Measurements from ENCODE around the gene C10orf90. TPM values are rescaled to one million over a fixed set of nuclear protein-coding genes. Genes with fewer than 3 reads are reported as not detected.

The C10orf90 gene
- total and polyA plus RNA-seq, 2 of the 8 experiments (the other 6 are each of a cell fraction or from before 2014, with no cell fraction given): 0.21 TPM; not detected in 1

GRCh38 chr10:126651467-126651866 lies 19.0 kb downstream of the C10orf90 start:
- WGBS, 2 experiments (ENCODE audit: extremely low coverage in 1 of 2, insufficient coverage in 1 of 2, insufficient read length in 1 of 2, insufficient replicate concordance in 2 of 2, low coverage in 1 of 2, low lambda C conversion rate in 2 of 2, missing lambda C conversion rate in 1 of 2): 94% methylated on average over 3 of the region's 3 CpGs; no CpG with 5 or more reads in 1 of the 2 experiments
- no peak overlapping the region for H3K14ac ChIP-seq (ENCODE audit: insufficient read length)
- no peak overlapping the region for H2BK120ac ChIP-seq (replicated peaks; ENCODE audit: low read depth, low read length)
- no peak overlapping the region for H3K4ac ChIP-seq (replicated peaks; ENCODE audit: insufficient read length, low read depth, low read length)
- no peak overlapping the region for H2BK20ac ChIP-seq (ENCODE audit: low read length)
- H4K20me1 ChIP-seq (replicated peaks in 1 of 2; ENCODE audit: control insufficient read depth in 1 of 2, insufficient read depth in 2 of 2, low read length in 2 of 2): no peaks in the 10 kb centered on the region
- no peak overlapping the region for H2AFZ ChIP-seq (ENCODE audit: low read length)
- no peak overlapping the region for H3K23ac ChIP-seq (ENCODE audit: insufficient read length)
- CTCF ChIA-PET (ENCODE audit: partially characterized antibody): interaction anchor here (0.9 to 1.0 kb wide), 2 partner anchors 16 to 98 kb away, joined by 3 read pairs; no protein-coding TSS in a partner anchor
- POLR2A ChIA-PET (ENCODE audit: partially characterized antibody): no interaction called here
- DNase-seq (ENCODE audit: low read depth in 1 of 2, low spot score in 2 of 2): no peak
- no peak overlapping the region for H2BK12ac ChIP-seq (ENCODE audit: low read depth, low read length)
- H4K5ac ChIP-seq (ENCODE audit: insufficient read length, low read depth, low read length): no peak overlapping the region
- H3K56ac ChIP-seq (replicated peaks; ENCODE audit: insufficient read length, low read depth, low read length): no peak overlapping the region
- H4K91ac ChIP-seq (replicated peaks; ENCODE audit: insufficient read length, low read length): no peak overlapping the region
- H3K79me1 ChIP-seq (ENCODE audit: low read depth, low read length): no peaks in the 10 kb centered on the region
- H2AK5ac ChIP-seq (ENCODE audit: low read depth, low read length): no peak overlapping the region
- FAIRE-seq: no peak
- H3K23me2 ChIP-seq (ENCODE audit: low read depth, low read length): no peaks in the 10 kb centered on the region; the same call in 1 of the 2 replicates
- H3K36me3 ChIP-seq (ENCODE audit: control insufficient read depth in 2 of 4, insufficient read depth in 4 of 4, low read length in 3 of 4): no peaks in the 10 kb centered on the region
- no peak overlapping the region for H4K8ac ChIP-seq (ENCODE audit: extremely low read depth, insufficient read depth, low read length)
- H3K18ac ChIP-seq (ENCODE audit: extremely low read depth, low read length): no peak overlapping the region
- H3K79me2 ChIP-seq (ENCODE audit: control insufficient read depth in 1 of 2, insufficient read depth in 2 of 2, low read length in 2 of 2): no peaks in the 10 kb centered on the region
- H2BK5ac ChIP-seq (ENCODE audit: low read depth, low read length): no peak overlapping the region
- no peaks in the 10 kb centered on the region for H3K9me3 ChIP-seq (ENCODE audit: insufficient read depth in 2 of 2, low read depth in 1 of 2, low read length in 1 of 2)
- H3K4me2 ChIP-seq (ENCODE audit: insufficient read depth in 1 of 2, low read depth in 2 of 2, low read length in 2 of 2): no peak overlapping the region
- no peak overlapping the region for H2BK15ac ChIP-seq (ENCODE audit: low read length)
- 0 out of 7 replicates have a peak, but pooled peaks cover 0 to 3% (median 0%) of the 10 kb centered on the region in 4 experiments for H3K4me1 ChIP-seq (replicated peaks in 1 of 4; ENCODE audit: control insufficient read depth in 3 of 4, insufficient read depth in 4 of 4, low read length in 3 of 4)
- H3K27me3 ChIP-seq (replicated peaks in 1 of 4; ENCODE audit: control insufficient read depth in 3 of 4, extremely low read depth in 1 of 4, insufficient read depth in 3 of 4, low read length in 3 of 4): no peaks in the 10 kb centered on the region
- H3K4me3 ChIP-seq (ENCODE audit: extremely low read depth in 1 of 4, insufficient read depth in 2 of 4, low read depth in 3 of 4, low read length in 4 of 4): no peak overlapping the region
- H3K27ac ChIP-seq (ENCODE audit: low read depth, low read length): no peak overlapping the region
- no peak overlapping the region for H3K9ac ChIP-seq (replicated peaks in 1 of 4; ENCODE audit: extremely low read depth in 1 of 4, low read depth in 3 of 4, low read length in 3 of 4)
- TF ChIP-seq EZH2 (IDR thresholded peaks at IDR 0.05; ENCODE audit: low read depth, low read length, severe bottlenecking) (no peak), RXRA (IDR thresholded peaks at IDR 0.05; ENCODE audit: insufficient read depth, low read depth, low read length) (no peak), POU5F1 (IDR thresholded peaks at IDR 0.05; ENCODE audit: low read depth, low read length) (no peak)
- TF ChIP-seq, protein P1, sequence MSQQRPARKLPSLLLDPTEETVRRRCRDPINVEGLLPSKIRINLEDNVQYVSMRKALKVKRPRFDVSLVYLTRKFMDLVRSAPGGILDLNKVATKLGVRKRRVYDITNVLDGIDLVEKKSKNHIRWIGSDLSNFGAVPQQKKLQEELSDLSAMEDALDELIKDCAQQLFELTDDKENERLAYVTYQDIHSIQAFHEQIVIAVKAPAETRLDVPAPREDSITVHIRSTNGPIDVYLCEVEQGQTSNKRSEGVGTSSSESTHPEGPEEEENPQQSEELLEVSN (IDR thresholded peaks at IDR 0.05): no peak
- TF ChIP-seq, protein P2, sequence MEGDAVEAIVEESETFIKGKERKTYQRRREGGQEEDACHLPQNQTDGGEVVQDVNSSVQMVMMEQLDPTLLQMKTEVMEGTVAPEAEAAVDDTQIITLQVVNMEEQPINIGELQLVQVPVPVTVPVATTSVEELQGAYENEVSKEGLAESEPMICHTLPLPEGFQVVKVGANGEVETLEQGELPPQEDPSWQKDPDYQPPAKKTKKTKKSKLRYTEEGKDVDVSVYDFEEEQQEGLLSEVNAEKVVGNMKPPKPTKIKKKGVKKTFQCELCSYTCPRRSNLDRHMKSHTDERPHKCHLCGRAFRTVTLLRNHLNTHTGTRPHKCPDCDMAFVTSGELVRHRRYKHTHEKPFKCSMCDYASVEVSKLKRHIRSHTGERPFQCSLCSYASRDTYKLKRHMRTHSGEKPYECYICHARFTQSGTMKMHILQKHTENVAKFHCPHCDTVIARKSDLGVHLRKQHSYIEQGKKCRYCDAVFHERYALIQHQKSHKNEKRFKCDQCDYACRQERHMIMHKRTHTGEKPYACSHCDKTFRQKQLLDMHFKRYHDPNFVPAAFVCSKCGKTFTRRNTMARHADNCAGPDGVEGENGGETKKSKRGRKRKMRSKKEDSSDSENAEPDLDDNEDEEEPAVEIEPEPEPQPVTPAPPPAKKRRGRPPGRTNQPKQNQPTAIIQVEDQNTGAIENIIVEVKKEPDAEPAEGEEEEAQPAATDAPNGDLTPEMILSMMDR (IDR thresholded peaks at IDR 0.05; ENCODE audit: control extremely low read depth in 1 of 3, insufficient read depth in 1 of 3, low read depth in 1 of 3, low read length in 3 of 3): no peak

All from H1 (cell line).